H9 (cell line): ENCODE data around the gene MMP14. TPM values are rescaled to one million over a fixed set of nuclear protein-coding genes. Genes with fewer than 3 reads are reported as not detected.

Source experiments
- DNase-seq: peaks from one replicate; pipeline ENCODE4 v3.0.0-alpha.2; 2017
- H2AFZ ChIP-seq: one replicate; pipeline ENCODE4 v1.6.1; 2013; ENCODE audit warnings: mild to moderate bottlenecking, low read length, control low read depth, moderate library complexity
- H2AK5ac ChIP-seq: 2 replicates; pipeline ENCODE4 v1.6.1; 2013; ENCODE audit warnings: low read length, control low read depth, mixed read lengths; ENCODE audit not compliant: insufficient read length
- H2BK120ac ChIP-seq: one replicate; pipeline ENCODE4 v1.6.1; 2013; ENCODE audit warnings: low read depth, mild to moderate bottlenecking, low read length, control low read depth, inconsistent platforms; ENCODE audit not compliant: poor library complexity, severe bottlenecking
- H2BK12ac ChIP-seq: 2 replicates; pipeline ENCODE4 v1.6.1; 2013; ENCODE audit warnings: low read length, control low read depth, mixed read lengths, low read depth; ENCODE audit not compliant: insufficient read length
- H2BK15ac ChIP-seq: 2 replicates; pipeline ENCODE4 v1.6.1; 2013; ENCODE audit warnings: low read depth, low read length, control low read depth
- H2BK20ac ChIP-seq: one replicate; pipeline ENCODE4 v1.6.1; 2013; ENCODE audit warnings: low read depth, mild to moderate bottlenecking, low read length, control low read depth, inconsistent platforms; ENCODE audit not compliant: poor library complexity, severe bottlenecking
- H2BK5ac ChIP-seq: 2 replicates; pipeline ENCODE4 v1.6.1; 2013; ENCODE audit warnings: low read length, control low read depth, mixed read lengths; ENCODE audit not compliant: insufficient read length
- H3K14ac ChIP-seq: 2 replicates; pipeline ENCODE4 v1.6.1; 2013; ENCODE audit warnings: low read length, control low read depth; ENCODE audit not compliant: insufficient read depth
- H3K18ac ChIP-seq: 2 replicates; pipeline ENCODE4 v1.6.1; 2013; ENCODE audit warnings: low read depth, mild to moderate bottlenecking, mixed read lengths, low read length, control low read depth; ENCODE audit not compliant: insufficient read length
- H3K23ac ChIP-seq: 2 replicates; pipeline ENCODE4 v1.6.1; 2013; ENCODE audit warnings: low read length, control low read depth, mixed read lengths, low read depth; ENCODE audit not compliant: insufficient read length
- H3K23me2 ChIP-seq: 2 replicates; pipeline ENCODE4 v1.6.1; 2013; ENCODE audit warnings: low read depth, mild to moderate bottlenecking, mixed read lengths, low read length, control low read depth; ENCODE audit not compliant: insufficient read length, poor library complexity, severe bottlenecking
- H3K27ac ChIP-seq: 2 replicates; pipeline ENCODE4 v1.5.1; 2013; ENCODE audit warnings: low read length, control low read depth, mixed read lengths, low read depth; ENCODE audit not compliant: insufficient read length
- H3K27me3 ChIP-seq: 2 replicates; pipeline ENCODE4 v1.6.1; 2013; ENCODE audit warnings: low read length, control low read depth, inconsistent platforms; ENCODE audit not compliant: insufficient read depth
- H3K4ac ChIP-seq: 2 replicates; pipeline ENCODE4 v1.6.1; 2013; ENCODE audit warnings: low read depth, mild to moderate bottlenecking, control low read depth, inconsistent platforms, low read length, moderate library complexity
- H3K4me1 ChIP-seq: 2 replicates; pipeline ENCODE4 v1.6.1; 2013; ENCODE audit warnings: low read length, control low read depth, inconsistent platforms; ENCODE audit not compliant: insufficient read depth
- H3K4me2 ChIP-seq: 2 replicates; pipeline ENCODE4 v1.6.1; 2013; ENCODE audit warnings: low read length, control low read depth, mixed read lengths; ENCODE audit not compliant: insufficient read length, insufficient read depth
- H3K56ac ChIP-seq: 2 replicates; pipeline ENCODE4 v1.6.1; 2013; ENCODE audit warnings: low read depth, mild to moderate bottlenecking, mixed read lengths, low read length, control low read depth; ENCODE audit not compliant: insufficient read length
- H3K79me1 ChIP-seq: 2 replicates; pipeline ENCODE4 v1.6.1; 2013; ENCODE audit warnings: low read depth, mild to moderate bottlenecking, moderate library complexity, low read length, control low read depth, inconsistent platforms; ENCODE audit not compliant: insufficient read depth, poor library complexity, severe bottlenecking
- H3K79me2 ChIP-seq: 2 replicates; pipeline ENCODE4 v1.6.1; 2013; ENCODE audit warnings: low read length, control low read depth, inconsistent platforms; ENCODE audit not compliant: insufficient read depth
- H3K9ac ChIP-seq: 2 replicates; pipeline ENCODE4 v1.6.1; 2013; ENCODE audit warnings: low read length, control low read depth, mixed read lengths; ENCODE audit not compliant: insufficient read length; ENCODE audit errors: extremely low read depth
- H3K9me3 ChIP-seq: one replicate; pipeline ENCODE4 v1.6.1; 2013; ENCODE audit warnings: low read depth, low read length, inconsistent platforms; ENCODE audit not compliant: control insufficient read depth
- H3T11ph ChIP-seq: one replicate; pipeline ENCODE4 v1.6.1; 2013; ENCODE audit warnings: mild to moderate bottlenecking, low read length, control low read depth, inconsistent platforms
- H4K20me1 ChIP-seq: one replicate; pipeline ENCODE4 v1.6.1; 2013; ENCODE audit not compliant: control insufficient read depth, insufficient read length, insufficient read depth
- H4K5ac ChIP-seq: 2 replicates; pipeline ENCODE4 v1.6.1; 2013; ENCODE audit warnings: low read depth, mild to moderate bottlenecking, mixed read lengths, low read length, control low read depth; ENCODE audit not compliant: insufficient read length
- H4K8ac ChIP-seq: replicated peaks from 2 replicates; pipeline ENCODE4 v1.6.1; 2013; ENCODE audit warnings: low read length, control low read depth, mixed read lengths, low read depth; ENCODE audit not compliant: insufficient read length
- H4K91ac ChIP-seq: 2 replicates; pipeline ENCODE4 v1.6.1; 2013; ENCODE audit warnings: low read depth, mild to moderate bottlenecking, moderate library complexity, mixed read lengths, low read length, control low read depth; ENCODE audit not compliant: insufficient read length
- H3K27ac Mint-ChIP-seq, 3 experiments: 2 replicates in 2 of 3; 3 replicates in 1 of 3; pipeline ENCODE4 v1.8.0; 2020 to 2021; ENCODE audit warnings: mixed read lengths in 3 of 3, mild to moderate bottlenecking in 1 of 3, moderate library complexity in 1 of 3
- H3K27me3 Mint-ChIP-seq: 2 replicates; pipeline ENCODE4 v1.8.0; 2021; ENCODE audit warnings: low read depth, mild to moderate bottlenecking, moderate library complexity, mixed read lengths
- H3K36me3 Mint-ChIP-seq, 3 experiments: 2 replicates in 2 of 3; 3 replicates in 1 of 3; pipeline ENCODE4 v1.8.0; 2020 to 2021; ENCODE audit warnings: low read depth in 3 of 3, mixed read lengths in 3 of 3; ENCODE audit not compliant: insufficient read depth in 1 of 3
- H3K4me1 Mint-ChIP-seq, 2 experiments: 2 replicates each; pipeline ENCODE4 v1.8.0; 2020; ENCODE audit warnings: mixed read lengths in 2 of 2
- H3K4me3 Mint-ChIP-seq, 2 experiments: 2 replicates in 1 of 2; 3 replicates in 1 of 2; pipeline ENCODE4 v1.8.0; 2020 to 2021; ENCODE audit warnings: mild to moderate bottlenecking in 2 of 2, mixed read lengths in 2 of 2, moderate library complexity in 1 of 2
- H3K9me3 Mint-ChIP-seq, 2 experiments: 2 replicates in 1 of 2; 3 replicates in 1 of 2; pipeline ENCODE4 v1.8.0; 2020; ENCODE audit warnings: mild to moderate bottlenecking in 2 of 2, mixed read lengths in 2 of 2, moderate library complexity in 1 of 2
- WGBS: extraction: QIAGEN DNeasy Blood & Tissue Kit; methylation state at CpG from one replicate; pipeline ENCODE4 v1.1.7; 2013; ENCODE audit warnings: missing lambda C conversion rate, low lambda C conversion rate, mixed read lengths; ENCODE audit not compliant: insufficient read length; ENCODE audit errors: extremely low coverage; 5-methylcytosine and 5-hydroxymethylcytosine counted together
- total RNA-seq: library from RNA; stranded (reverse); gene quantifications from 2 replicates; pipeline ENCODE4 v1.2.1, GENCODE V29; 2021
- TF ChIP-seq, protein P1 (sequence below): fragments of 200-600 bp; sonication (generic); conservative IDR thresholded peaks from 3 replicates; pipeline ENCODE4 v1.8.0; 2021; ENCODE audit warnings: antibody characterized with exemption, mild to moderate bottlenecking

MMP14 gene
- total RNA-seq, 1 experiment from 2014 or later: 56.5 TPM

DNA sequence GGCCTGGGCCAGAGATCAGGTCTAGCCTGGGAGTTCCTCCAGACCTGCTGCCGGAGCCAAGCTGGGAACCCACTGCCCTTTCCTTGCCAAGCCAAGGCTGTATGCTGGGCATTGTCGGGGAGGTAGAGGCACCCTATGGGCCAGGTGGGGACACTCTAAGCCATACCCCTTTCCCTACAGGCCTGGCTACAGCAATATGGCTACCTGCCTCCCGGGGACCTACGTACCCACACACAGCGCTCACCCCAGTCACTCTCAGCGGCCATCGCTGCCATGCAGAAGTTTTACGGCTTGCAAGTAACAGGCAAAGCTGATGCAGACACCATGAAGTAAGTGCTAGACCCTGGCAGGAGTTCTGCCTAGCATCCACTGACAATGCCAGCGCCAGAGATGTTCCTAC lies 4.9 kb downstream of the MMP14 start:
- Histone ChIP-seq H3K27me3 (no peaks in the 10 kb centered on the region), H3K23ac (no peak overlapping the region), H4K91ac (no peak overlapping the region), H2BK15ac (no peak overlapping the region), H2AFZ (no peak overlapping the region), H3K9ac (no peak overlapping the region), H2BK120ac (no peak overlapping the region), H3K23me2 (peaks cover 8% of the 10 kb centered on the region), H4K20me1 (no peaks in the 10 kb centered on the region), H4K8ac (no peak overlapping the region), H2AK5ac (no peak overlapping the region), H2BK12ac (no peak overlapping the region), H3K9me3 (no peaks in the 10 kb centered on the region), H3K4me2 (no peak overlapping the region), H3K18ac (no peak overlapping the region), H2BK20ac (no peak overlapping the region), H3K27ac (no peak overlapping the region), H4K5ac (no peak overlapping the region), H3K14ac (no peak overlapping the region), H3T11ph (no peak overlapping the region), H3K4me1 (peaks cover 9% of the 10 kb centered on the region; the same call in 1 of the 2 replicates), H3K79me2 (no peaks in the 10 kb centered on the region; the same call in 1 of the 2 replicates), H3K56ac (no peak overlapping the region), H2BK5ac (no peak overlapping the region), H3K79me1 (no peaks in the 10 kb centered on the region), H3K4ac (no peak overlapping the region)
- no peaks in the 10 kb centered on the region for H3K27me3 Mint-ChIP-seq
- WGBS: no CpG with 5 or more reads among the region's 9 CpGs
- H3K9me3 Mint-ChIP-seq: no peaks in the 10 kb centered on the region
- peaks cover 23 to 26% of the 10 kb centered on the region in 2 experiments for H3K4me1 Mint-ChIP-seq
- DNase-seq: no peak
- H3K27ac Mint-ChIP-seq: peak overlapping the region in 1 of 3 experiments; percentile 46; a peak in 1 of 7 replicates
- no peak overlapping the region for H3K4me3 Mint-ChIP-seq
- H3K36me3 Mint-ChIP-seq: peaks cover 16 to 57% (median 49%) of the 10 kb centered on the region in 3 experiments
- TF ChIP-seq, protein P1, sequence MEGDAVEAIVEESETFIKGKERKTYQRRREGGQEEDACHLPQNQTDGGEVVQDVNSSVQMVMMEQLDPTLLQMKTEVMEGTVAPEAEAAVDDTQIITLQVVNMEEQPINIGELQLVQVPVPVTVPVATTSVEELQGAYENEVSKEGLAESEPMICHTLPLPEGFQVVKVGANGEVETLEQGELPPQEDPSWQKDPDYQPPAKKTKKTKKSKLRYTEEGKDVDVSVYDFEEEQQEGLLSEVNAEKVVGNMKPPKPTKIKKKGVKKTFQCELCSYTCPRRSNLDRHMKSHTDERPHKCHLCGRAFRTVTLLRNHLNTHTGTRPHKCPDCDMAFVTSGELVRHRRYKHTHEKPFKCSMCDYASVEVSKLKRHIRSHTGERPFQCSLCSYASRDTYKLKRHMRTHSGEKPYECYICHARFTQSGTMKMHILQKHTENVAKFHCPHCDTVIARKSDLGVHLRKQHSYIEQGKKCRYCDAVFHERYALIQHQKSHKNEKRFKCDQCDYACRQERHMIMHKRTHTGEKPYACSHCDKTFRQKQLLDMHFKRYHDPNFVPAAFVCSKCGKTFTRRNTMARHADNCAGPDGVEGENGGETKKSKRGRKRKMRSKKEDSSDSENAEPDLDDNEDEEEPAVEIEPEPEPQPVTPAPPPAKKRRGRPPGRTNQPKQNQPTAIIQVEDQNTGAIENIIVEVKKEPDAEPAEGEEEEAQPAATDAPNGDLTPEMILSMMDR: no peak
